ENCODE measurements around the gene DVL2.
A peak's percentile ranks its signal among the peaks of the same experiment; 100 is the strongest.

The DVL2 gene

GRCh38 chr17:7233701-7234082, 625 bp downstream of the DVL2 start:
- H3K4me2 ChIP-seq (ENCODE audit: low read length): peak overlapping the region; percentile 70
- H2AK5ac ChIP-seq (ENCODE audit: low read length): no peak overlapping the region
- H2BK120ac ChIP-seq (ENCODE audit: low read depth, low read length): no peak overlapping the region
- DNase-seq: no peak
- no peak overlapping the region for H2BK5ac ChIP-seq (ENCODE audit: low read length)
- peak overlapping the region; percentile 77 for H3K27ac ChIP-seq (ENCODE audit: low read depth, low read length)
- no peaks in the 10 kb centered on the region for H3K27me3 ChIP-seq (ENCODE audit: insufficient read depth, low read length, poor library complexity)
- H3K79me2 ChIP-seq (ENCODE audit: control insufficient read depth, insufficient read depth, low read length): peaks cover 46% of the 10 kb centered on the region
- H3K18ac ChIP-seq (ENCODE audit: low read length): peak overlapping the region; percentile 62
- no peak overlapping the region for H3K23ac ChIP-seq (ENCODE audit: low read length)
- no peak overlapping the region for H2BK15ac ChIP-seq (replicated peaks; ENCODE audit: low read depth)
- H4K8ac ChIP-seq (ENCODE audit: low read depth, low read length): no peak overlapping the region
- H3K4me1 ChIP-seq (ENCODE audit: control insufficient read depth, low read depth, low read length): peaks cover 10% of the 10 kb centered on the region
- no peak overlapping the region for H4K5ac ChIP-seq (ENCODE audit: low read length)
- H3K9ac ChIP-seq (ENCODE audit: low read length): peak overlapping the region; percentile 89
- WGBS (ENCODE audit: extremely low coverage, insufficient coverage, low lambda C conversion rate): no CpG with 5 or more reads among the region's 9 CpGs
- H3K36me3 ChIP-seq (ENCODE audit: control insufficient read depth, insufficient read depth, low read length): peaks cover 17% of the 10 kb centered on the region
- H3K4ac ChIP-seq (ENCODE audit: low read depth, low read length): peak overlapping the region; percentile 82
- H3K56ac ChIP-seq (ENCODE audit: low read length): peak overlapping the region; percentile 96
- peak overlapping the region; percentile 88 for H3K4me3 ChIP-seq (ENCODE audit: low read length)
- H3K79me1 ChIP-seq (ENCODE audit: low read length): peaks cover 23% of the 10 kb centered on the region

GRCh38 chr17:7232114-7232513, 2.2 kb downstream of the DVL2 start:
- H3K9ac ChIP-seq (ENCODE audit: low read length): peak overlapping the region; percentile 17
- no peak overlapping the region for H4K5ac ChIP-seq (ENCODE audit: low read length)
- H2AK5ac ChIP-seq (ENCODE audit: low read length): no peak overlapping the region
- no peak overlapping the region for H3K4me3 ChIP-seq (ENCODE audit: low read length)
- H3K79me2 ChIP-seq (ENCODE audit: control insufficient read depth, insufficient read depth, low read length): peaks cover 38% of the 10 kb centered on the region
- H3K27me3 ChIP-seq (ENCODE audit: insufficient read depth, low read length, poor library complexity): no peaks in the 10 kb centered on the region
- H4K8ac ChIP-seq (ENCODE audit: low read depth, low read length): no peak overlapping the region
- peak overlapping the region; percentile 6 for H3K4me2 ChIP-seq (ENCODE audit: low read length)
- H2BK15ac ChIP-seq (replicated peaks; ENCODE audit: low read depth): no peak overlapping the region
- H3K56ac ChIP-seq (ENCODE audit: low read length): peak overlapping the region; percentile 17
- no peak overlapping the region for H3K23ac ChIP-seq (ENCODE audit: low read length)
- peaks cover 7% of the 10 kb centered on the region for H3K4me1 ChIP-seq (ENCODE audit: control insufficient read depth, low read depth, low read length)
- no peak overlapping the region for H2BK120ac ChIP-seq (ENCODE audit: low read depth, low read length)
- no peak overlapping the region for H3K4ac ChIP-seq (ENCODE audit: low read depth, low read length)
- H3K36me3 ChIP-seq (ENCODE audit: control insufficient read depth, insufficient read depth, low read length): peaks cover 22% of the 10 kb centered on the region
- no peak overlapping the region for H2BK5ac ChIP-seq (ENCODE audit: low read length)
- DNase-seq: no peak
- no peak overlapping the region for H3K18ac ChIP-seq (ENCODE audit: low read length)
- peaks cover 25% of the 10 kb centered on the region for H3K79me1 ChIP-seq (ENCODE audit: low read length)
- H3K27ac ChIP-seq (ENCODE audit: low read depth, low read length): no peak overlapping the region
- WGBS (ENCODE audit: extremely low coverage, insufficient coverage, low lambda C conversion rate): no CpG with 5 or more reads among the region's 5 CpGs

GRCh38 chr17:7229504-7229903, 4.8 kb downstream of the DVL2 start:
- Histone ChIP-seq H3K4me1 (ENCODE audit: control insufficient read depth, low read depth, low read length) (peaks cover 7% of the 10 kb centered on the region), H4K5ac (ENCODE audit: low read length) (no peak overlapping the region), H4K8ac (ENCODE audit: low read depth, low read length) (no peak overlapping the region), H3K27me3 (ENCODE audit: insufficient read depth, low read length, poor library complexity) (no peaks in the 10 kb centered on the region), H3K4ac (ENCODE audit: low read depth, low read length) (no peak overlapping the region), H3K36me3 (ENCODE audit: control insufficient read depth, insufficient read depth, low read length) (peaks cover 12% of the 10 kb centered on the region), H3K79me1 (ENCODE audit: low read length) (peaks cover 19% of the 10 kb centered on the region), H3K18ac (ENCODE audit: low read length) (no peak overlapping the region), H3K4me2 (ENCODE audit: low read length) (no peak overlapping the region), H3K4me3 (ENCODE audit: low read length) (no peak overlapping the region), H3K9ac (ENCODE audit: low read length) (no peak overlapping the region), H3K79me2 (ENCODE audit: control insufficient read depth, insufficient read depth, low read length) (peaks cover 25% of the 10 kb centered on the region), H3K27ac (ENCODE audit: low read depth, low read length) (no peak overlapping the region), H2BK120ac (ENCODE audit: low read depth, low read length) (no peak overlapping the region), H2BK5ac (ENCODE audit: low read length) (no peak overlapping the region), H3K56ac (ENCODE audit: low read length) (no peak overlapping the region), H3K23ac (ENCODE audit: low read length) (no peak overlapping the region), H2BK15ac (replicated peaks; ENCODE audit: low read depth) (no peak overlapping the region), H2AK5ac (ENCODE audit: low read length) (no peak overlapping the region)
- DNase-seq: no peak
- WGBS (ENCODE audit: extremely low coverage, insufficient coverage, low lambda C conversion rate): no CpG with 5 or more reads among the region's 19 CpGs

- H2BK15ac ChIP-seq (replicated peaks; ENCODE audit: low read depth): no peak overlapping the region
These were observed 5.4 kb downstream of the DVL2 start for GRCh38 chr17:7228920-7229319.

GRCh38 chr17:7226721-7227710, 7.3 kb downstream of the DVL2 start:
- Histone ChIP-seq H3K4me3 (ENCODE audit: low read length) (no peak overlapping the region), H3K27ac (ENCODE audit: low read depth, low read length) (no peak overlapping the region), H3K18ac (ENCODE audit: low read length) (no peak overlapping the region), H3K4me2 (ENCODE audit: low read length) (no peak overlapping the region), H3K4ac (ENCODE audit: low read depth, low read length) (no peak overlapping the region), H2BK15ac (replicated peaks; ENCODE audit: low read depth) (no peak overlapping the region), H3K36me3 (ENCODE audit: control insufficient read depth, insufficient read depth, low read length) (peaks cover 22% of the 10 kb centered on the region), H2AK5ac (ENCODE audit: low read length) (no peak overlapping the region), H4K5ac (ENCODE audit: low read length) (no peak overlapping the region), H3K23ac (ENCODE audit: low read length) (no peak overlapping the region), H3K79me2 (ENCODE audit: control insufficient read depth, insufficient read depth, low read length) (peaks cover 10% of the 10 kb centered on the region), H3K56ac (ENCODE audit: low read length) (no peak overlapping the region), H2BK5ac (ENCODE audit: low read length) (no peak overlapping the region), H4K8ac (ENCODE audit: low read depth, low read length) (no peak overlapping the region), H3K9ac (ENCODE audit: low read length) (no peak overlapping the region), H3K27me3 (ENCODE audit: insufficient read depth, low read length, poor library complexity) (no peaks in the 10 kb centered on the region), H2BK120ac (ENCODE audit: low read depth, low read length) (no peak overlapping the region), H3K79me1 (ENCODE audit: low read length) (peaks cover 14% of the 10 kb centered on the region), H3K4me1 (ENCODE audit: control insufficient read depth, low read depth, low read length) (peaks cover 3% of the 10 kb centered on the region)
- no peak for DNase-seq
- WGBS (ENCODE audit: extremely low coverage, insufficient coverage, low lambda C conversion rate): no CpG with 5 or more reads among the region's 31 CpGs

More at GRCh38 chr17:7228920-7229319, 5.4 kb downstream of the DVL2 start:
- H3K79me2 ChIP-seq (ENCODE audit: control insufficient read depth, insufficient read depth, low read length): peaks cover 25% of the 10 kb centered on the region
- no peak overlapping the region for H3K4ac ChIP-seq (ENCODE audit: low read depth, low read length)
- no peak overlapping the region for H3K27ac ChIP-seq (ENCODE audit: low read depth, low read length)
- peaks cover 19% of the 10 kb centered on the region for H3K79me1 ChIP-seq (ENCODE audit: low read length)
- H3K4me2 ChIP-seq (ENCODE audit: low read length): no peak overlapping the region
- no peak overlapping the region for H2BK120ac ChIP-seq (ENCODE audit: low read depth, low read length)
- peaks cover 15% of the 10 kb centered on the region for H3K36me3 ChIP-seq (ENCODE audit: control insufficient read depth, insufficient read depth, low read length)
- WGBS (ENCODE audit: extremely low coverage, insufficient coverage, low lambda C conversion rate): no CpG with 5 or more reads among the region's 14 CpGs
- H3K23ac ChIP-seq (ENCODE audit: low read length): no peak overlapping the region
- H4K8ac ChIP-seq (ENCODE audit: low read depth, low read length): no peak overlapping the region
- H3K56ac ChIP-seq (ENCODE audit: low read length): no peak overlapping the region
- H2BK5ac ChIP-seq (ENCODE audit: low read length): no peak overlapping the region
- H2AK5ac ChIP-seq (ENCODE audit: low read length): no peak overlapping the region
- H3K9ac ChIP-seq (ENCODE audit: low read length): no peak overlapping the region
- H3K4me1 ChIP-seq (ENCODE audit: control insufficient read depth, low read depth, low read length): peaks cover 7% of the 10 kb centered on the region
- no peak for DNase-seq
- H4K5ac ChIP-seq (ENCODE audit: low read length): no peak overlapping the region
- H3K4me3 ChIP-seq (ENCODE audit: low read length): no peak overlapping the region
- no peaks in the 10 kb centered on the region for H3K27me3 ChIP-seq (ENCODE audit: insufficient read depth, low read length, poor library complexity)
- no peak overlapping the region for H3K18ac ChIP-seq (ENCODE audit: low read length)

Measured in mesendoderm (in vitro differentiated cells).